ENCODE measurements around the gene SACS.
"Not testable (repeated sequence)": the region's sequence is repeated elsewhere in the genome, so short reads cannot be mapped to it uniquely, and the experiment has no call there.

The SACS gene

DNA sequence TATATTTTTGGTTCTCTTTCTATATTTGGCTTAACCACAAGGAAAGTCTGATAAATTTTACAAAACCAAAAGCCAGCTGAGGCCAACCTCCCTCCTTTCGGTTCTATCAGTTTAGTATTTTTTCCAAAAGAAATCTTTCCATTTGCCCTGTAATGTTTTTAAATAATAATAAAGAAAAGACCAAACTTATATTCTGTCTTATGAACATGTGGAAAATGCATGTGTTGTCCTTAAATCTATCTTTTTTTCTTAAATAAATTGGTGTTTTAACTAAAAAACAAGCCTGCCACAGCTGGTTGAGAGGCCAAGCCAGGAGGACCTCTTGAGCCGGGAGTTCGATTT is 113.6 kb downstream of the SACS start:
- no peaks in the 10 kb centered on the region for H3K36me3 ChIP-seq (ENCODE audit: control insufficient read depth, insufficient read depth, low read length)
- H3K4me1 ChIP-seq = peaks cover 2% of the 10 kb centered on the region
- no peak overlapping the region for H3K4me3 ChIP-seq (ENCODE audit: low read depth, low read length)
- no peak overlapping the region for H2AFZ ChIP-seq
- H3K4me2 ChIP-seq (ENCODE audit: low read length) = no peak overlapping the region
- TF ChIP-seq, protein P1, sequence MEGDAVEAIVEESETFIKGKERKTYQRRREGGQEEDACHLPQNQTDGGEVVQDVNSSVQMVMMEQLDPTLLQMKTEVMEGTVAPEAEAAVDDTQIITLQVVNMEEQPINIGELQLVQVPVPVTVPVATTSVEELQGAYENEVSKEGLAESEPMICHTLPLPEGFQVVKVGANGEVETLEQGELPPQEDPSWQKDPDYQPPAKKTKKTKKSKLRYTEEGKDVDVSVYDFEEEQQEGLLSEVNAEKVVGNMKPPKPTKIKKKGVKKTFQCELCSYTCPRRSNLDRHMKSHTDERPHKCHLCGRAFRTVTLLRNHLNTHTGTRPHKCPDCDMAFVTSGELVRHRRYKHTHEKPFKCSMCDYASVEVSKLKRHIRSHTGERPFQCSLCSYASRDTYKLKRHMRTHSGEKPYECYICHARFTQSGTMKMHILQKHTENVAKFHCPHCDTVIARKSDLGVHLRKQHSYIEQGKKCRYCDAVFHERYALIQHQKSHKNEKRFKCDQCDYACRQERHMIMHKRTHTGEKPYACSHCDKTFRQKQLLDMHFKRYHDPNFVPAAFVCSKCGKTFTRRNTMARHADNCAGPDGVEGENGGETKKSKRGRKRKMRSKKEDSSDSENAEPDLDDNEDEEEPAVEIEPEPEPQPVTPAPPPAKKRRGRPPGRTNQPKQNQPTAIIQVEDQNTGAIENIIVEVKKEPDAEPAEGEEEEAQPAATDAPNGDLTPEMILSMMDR (IDR thresholded peaks at IDR 0.05) = no peak
- no peak overlapping the region for H3K9ac ChIP-seq
- no peaks in the 10 kb centered on the region for H3K79me2 ChIP-seq
- H3K9me3 ChIP-seq (ENCODE audit: control insufficient read depth, low read length) = no peaks in the 10 kb centered on the region
- no peak overlapping the region for H3K27ac ChIP-seq
- H3K27me3 ChIP-seq (ENCODE audit: control insufficient read depth, insufficient read depth, low read length) = no peaks in the 10 kb centered on the region

DNA sequence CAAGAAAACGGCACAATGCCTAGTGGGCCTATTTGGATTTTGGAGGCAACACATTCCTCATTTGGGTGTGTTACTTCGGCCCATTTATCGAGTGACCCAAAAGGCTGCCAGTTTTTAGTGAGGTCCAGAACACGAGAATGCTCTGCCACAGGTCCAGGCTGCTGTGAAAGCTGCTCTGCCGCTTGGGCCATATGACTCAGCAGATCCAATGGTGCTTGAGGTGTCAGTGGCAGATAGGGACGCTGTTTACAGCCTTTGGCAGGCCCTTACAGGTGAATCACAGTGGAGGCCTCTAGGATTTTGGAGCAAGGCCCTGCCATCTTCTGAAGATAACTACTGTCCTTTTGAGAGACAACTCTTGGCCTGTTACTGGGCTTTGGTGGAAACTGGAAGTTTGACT is 118.7 kb downstream of the SACS start:
- not testable (repeated sequence) for H3K9ac ChIP-seq; H3K4me2 ChIP-seq (ENCODE audit: low read length); H3K9me3 ChIP-seq (ENCODE audit: control insufficient read depth, low read length); H2AFZ ChIP-seq; H3K4me1 ChIP-seq; H3K27me3 ChIP-seq (ENCODE audit: control insufficient read depth, insufficient read depth, low read length); H3K79me2 ChIP-seq; H3K27ac ChIP-seq; H3K36me3 ChIP-seq (ENCODE audit: control insufficient read depth, insufficient read depth, low read length); H3K4me3 ChIP-seq (ENCODE audit: low read depth, low read length)

DNA sequence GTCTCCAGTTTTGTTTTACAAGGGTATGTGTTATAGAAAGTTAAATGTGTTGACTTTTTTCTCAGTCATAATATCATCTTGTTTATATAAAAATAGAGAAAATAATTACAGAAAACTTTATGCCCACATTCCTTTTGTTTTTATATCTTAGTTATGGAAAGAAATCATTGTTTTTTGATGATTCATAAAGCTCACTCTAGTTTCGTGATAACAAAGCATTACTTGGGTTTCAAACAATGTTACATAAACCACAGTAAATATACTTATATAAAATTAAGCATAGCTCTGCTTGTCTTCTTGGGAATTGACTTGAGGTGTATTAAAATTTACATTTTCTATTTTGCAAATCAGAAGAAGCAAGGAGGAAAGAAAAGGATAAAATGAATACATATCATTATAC is 140.9 kb downstream of the SACS start:
- Histone ChIP-seq H3K27ac (no peak overlapping the region), H2AFZ (no peak overlapping the region), H3K4me3 (ENCODE audit: low read depth, low read length) (no peak overlapping the region), H3K9me3 (ENCODE audit: control insufficient read depth, low read length) (no peaks in the 10 kb centered on the region), H3K27me3 (ENCODE audit: control insufficient read depth, insufficient read depth, low read length) (no peaks in the 10 kb centered on the region), H3K36me3 (ENCODE audit: control insufficient read depth, insufficient read depth, low read length) (no peaks in the 10 kb centered on the region), H3K79me2 (no peaks in the 10 kb centered on the region), H3K4me1 (no peaks in the 10 kb centered on the region), H3K9ac (no peak overlapping the region), H3K4me2 (ENCODE audit: low read length) (no peak overlapping the region)
- TF ChIP-seq, protein P1 (IDR thresholded peaks at IDR 0.05) = no peak

DNA sequence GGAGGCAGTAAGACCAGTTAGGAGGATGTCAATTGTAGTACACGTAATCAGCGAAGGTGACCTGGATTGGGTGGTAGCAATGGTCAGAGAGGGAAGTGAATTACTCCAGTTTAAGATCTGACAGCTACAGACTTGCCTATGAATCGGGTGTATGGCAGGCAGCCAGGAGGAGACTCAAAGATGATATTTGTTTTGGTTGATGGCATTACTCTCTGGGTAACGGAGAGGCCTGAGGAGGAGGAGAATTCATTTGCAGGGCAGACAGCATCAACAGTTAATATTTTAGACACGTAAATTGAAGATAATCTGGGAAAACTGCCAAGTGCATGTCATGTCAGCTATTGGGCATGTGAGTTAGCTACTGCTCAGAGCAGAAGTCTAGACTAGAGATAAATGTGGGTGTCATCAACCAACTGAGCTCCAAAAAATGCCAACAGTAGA is 143.6 kb downstream of the SACS start:
- Histone ChIP-seq H3K27ac (no peak overlapping the region), H3K4me2 (ENCODE audit: low read length) (no peak overlapping the region), H3K9ac (no peak overlapping the region), H3K4me3 (ENCODE audit: low read depth, low read length) (no peak overlapping the region), H3K9me3 (ENCODE audit: control insufficient read depth, low read length) (no peaks in the 10 kb centered on the region), H2AFZ (no peak overlapping the region), H3K79me2 (no peaks in the 10 kb centered on the region), H3K36me3 (ENCODE audit: control insufficient read depth, insufficient read depth, low read length) (no peaks in the 10 kb centered on the region), H3K4me1 (no peaks in the 10 kb centered on the region), H3K27me3 (ENCODE audit: control insufficient read depth, insufficient read depth, low read length) (no peaks in the 10 kb centered on the region)
- TF ChIP-seq, protein P1 (IDR thresholded peaks at IDR 0.05) = no peak

DNA sequence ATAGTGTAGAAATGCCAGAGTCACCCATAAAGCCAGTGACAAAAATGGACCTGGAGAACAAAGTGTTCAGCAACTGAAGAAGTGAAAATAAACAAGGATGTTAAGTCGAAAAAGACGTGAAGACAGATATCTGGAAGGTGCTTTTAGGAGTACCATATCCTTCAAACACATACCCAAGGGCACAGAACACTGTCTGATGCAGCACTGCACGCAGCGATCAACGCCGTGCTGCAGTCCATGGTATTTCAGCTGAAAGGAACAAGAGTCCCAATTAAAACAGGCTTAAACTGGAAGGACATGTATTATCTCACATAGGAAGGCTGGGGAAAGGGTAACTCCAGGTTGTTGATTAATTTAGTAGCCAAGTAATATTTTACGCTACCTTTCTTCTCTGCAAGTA is 144.5 kb downstream of the SACS start:
- no peaks in the 10 kb centered on the region for H3K4me1 ChIP-seq
- H3K9ac ChIP-seq = no peak overlapping the region
- no peaks in the 10 kb centered on the region for H3K9me3 ChIP-seq (ENCODE audit: control insufficient read depth, low read length)
- no peak overlapping the region for H2AFZ ChIP-seq
- no peak overlapping the region for H3K4me2 ChIP-seq (ENCODE audit: low read length)
- TF ChIP-seq, protein P1 (IDR thresholded peaks at IDR 0.05) = no peak
- no peak overlapping the region for H3K27ac ChIP-seq
- H3K36me3 ChIP-seq (ENCODE audit: control insufficient read depth, insufficient read depth, low read length) = no peaks in the 10 kb centered on the region
- no peak overlapping the region for H3K4me3 ChIP-seq (ENCODE audit: low read depth, low read length)
- no peaks in the 10 kb centered on the region for H3K79me2 ChIP-seq
- H3K27me3 ChIP-seq (ENCODE audit: control insufficient read depth, insufficient read depth, low read length) = no peaks in the 10 kb centered on the region

Measured in parathyroid adenoma (tissue), 2 donors.